ENCODE results near the gene SEMA6B.

DNA sequence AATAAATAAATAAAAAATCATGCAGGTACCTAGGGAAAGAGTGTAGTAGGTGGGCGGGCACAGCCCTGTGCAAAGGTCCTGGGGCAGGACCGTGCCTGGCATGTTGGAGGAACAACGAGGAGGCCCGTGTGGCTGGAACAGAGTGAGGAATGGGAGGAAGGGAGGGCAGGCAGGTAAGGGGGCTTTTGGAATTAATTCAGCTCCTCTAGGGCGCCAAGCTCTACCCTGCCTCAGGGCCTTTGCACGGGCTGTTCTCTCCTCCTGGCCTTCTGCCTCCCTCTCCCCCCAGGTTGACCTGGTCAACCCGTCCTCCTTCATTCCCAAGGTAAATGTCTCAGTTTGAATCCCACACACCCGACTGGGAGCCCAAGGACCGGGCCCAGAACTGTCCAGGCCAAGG, 31.1 kb upstream of the SEMA6B start:
- TF ChIP-seq, protein P1, sequence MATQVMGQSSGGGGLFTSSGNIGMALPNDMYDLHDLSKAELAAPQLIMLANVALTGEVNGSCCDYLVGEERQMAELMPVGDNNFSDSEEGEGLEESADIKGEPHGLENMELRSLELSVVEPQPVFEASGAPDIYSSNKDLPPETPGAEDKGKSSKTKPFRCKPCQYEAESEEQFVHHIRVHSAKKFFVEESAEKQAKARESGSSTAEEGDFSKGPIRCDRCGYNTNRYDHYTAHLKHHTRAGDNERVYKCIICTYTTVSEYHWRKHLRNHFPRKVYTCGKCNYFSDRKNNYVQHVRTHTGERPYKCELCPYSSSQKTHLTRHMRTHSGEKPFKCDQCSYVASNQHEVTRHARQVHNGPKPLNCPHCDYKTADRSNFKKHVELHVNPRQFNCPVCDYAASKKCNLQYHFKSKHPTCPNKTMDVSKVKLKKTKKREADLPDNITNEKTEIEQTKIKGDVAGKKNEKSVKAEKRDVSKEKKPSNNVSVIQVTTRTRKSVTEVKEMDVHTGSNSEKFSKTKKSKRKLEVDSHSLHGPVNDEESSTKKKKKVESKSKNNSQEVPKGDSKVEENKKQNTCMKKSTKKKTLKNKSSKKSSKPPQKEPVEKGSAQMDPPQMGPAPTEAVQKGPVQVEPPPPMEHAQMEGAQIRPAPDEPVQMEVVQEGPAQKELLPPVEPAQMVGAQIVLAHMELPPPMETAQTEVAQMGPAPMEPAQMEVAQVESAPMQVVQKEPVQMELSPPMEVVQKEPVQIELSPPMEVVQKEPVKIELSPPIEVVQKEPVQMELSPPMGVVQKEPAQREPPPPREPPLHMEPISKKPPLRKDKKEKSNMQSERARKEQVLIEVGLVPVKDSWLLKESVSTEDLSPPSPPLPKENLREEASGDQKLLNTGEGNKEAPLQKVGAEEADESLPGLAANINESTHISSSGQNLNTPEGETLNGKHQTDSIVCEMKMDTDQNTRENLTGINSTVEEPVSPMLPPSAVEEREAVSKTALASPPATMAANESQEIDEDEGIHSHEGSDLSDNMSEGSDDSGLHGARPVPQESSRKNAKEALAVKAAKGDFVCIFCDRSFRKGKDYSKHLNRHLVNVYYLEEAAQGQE (IDR thresholded peaks at IDR 0.05; ENCODE audit: insufficient read depth in 1 of 2, low read depth in 2 of 2, low read length in 1 of 2): no peak
- TF ChIP-seq SIN3A (IDR thresholded peaks at IDR 0.05; ENCODE audit: borderline replicate concordance, insufficient read depth, low read depth, low read length) (no peak), POLR2AphosphoS5 (IDR thresholded peaks at IDR 0.05; ENCODE audit: low read depth, low read length) (no peak), TCF7L2 (IDR thresholded peaks at IDR 0.05; ENCODE audit: low read depth, low read length) (no peak)
- TF ChIP-seq, protein P2, sequence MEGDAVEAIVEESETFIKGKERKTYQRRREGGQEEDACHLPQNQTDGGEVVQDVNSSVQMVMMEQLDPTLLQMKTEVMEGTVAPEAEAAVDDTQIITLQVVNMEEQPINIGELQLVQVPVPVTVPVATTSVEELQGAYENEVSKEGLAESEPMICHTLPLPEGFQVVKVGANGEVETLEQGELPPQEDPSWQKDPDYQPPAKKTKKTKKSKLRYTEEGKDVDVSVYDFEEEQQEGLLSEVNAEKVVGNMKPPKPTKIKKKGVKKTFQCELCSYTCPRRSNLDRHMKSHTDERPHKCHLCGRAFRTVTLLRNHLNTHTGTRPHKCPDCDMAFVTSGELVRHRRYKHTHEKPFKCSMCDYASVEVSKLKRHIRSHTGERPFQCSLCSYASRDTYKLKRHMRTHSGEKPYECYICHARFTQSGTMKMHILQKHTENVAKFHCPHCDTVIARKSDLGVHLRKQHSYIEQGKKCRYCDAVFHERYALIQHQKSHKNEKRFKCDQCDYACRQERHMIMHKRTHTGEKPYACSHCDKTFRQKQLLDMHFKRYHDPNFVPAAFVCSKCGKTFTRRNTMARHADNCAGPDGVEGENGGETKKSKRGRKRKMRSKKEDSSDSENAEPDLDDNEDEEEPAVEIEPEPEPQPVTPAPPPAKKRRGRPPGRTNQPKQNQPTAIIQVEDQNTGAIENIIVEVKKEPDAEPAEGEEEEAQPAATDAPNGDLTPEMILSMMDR (IDR thresholded peaks at IDR 0.05): no peak

Measured in Panc1 (cell line).